Measurements from ENCODE around the gene EP400. TPM values are rescaled to one million over a fixed set of nuclear protein-coding genes. Genes with fewer than 3 reads are reported as not detected.

The EP400 gene
- total and polyA plus RNA-seq, 8 donors, result 33.5 to 49.9 (median 41.4) TPM

DNA sequence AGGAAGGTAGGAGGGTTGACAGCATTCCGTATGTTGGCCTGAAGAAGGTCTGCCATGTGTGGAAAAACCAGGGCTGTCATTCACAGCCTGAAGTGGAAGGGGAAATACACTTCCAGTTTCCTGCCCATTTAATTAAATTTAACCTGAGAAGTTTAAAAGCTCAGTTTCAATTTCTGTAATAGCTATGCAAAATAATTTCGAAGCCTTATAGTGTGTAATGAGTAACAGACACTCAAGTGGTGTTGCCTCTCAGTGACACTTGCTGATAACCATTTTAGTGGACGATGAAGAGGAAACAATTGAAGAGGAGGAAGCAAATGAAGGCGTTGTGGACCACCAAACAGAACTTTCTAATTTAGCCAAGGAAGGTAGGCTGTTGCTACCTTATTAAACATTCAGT, 44.8 kb downstream of the EP400 start:
- Histone ChIP-seq H3K27me3 (no peaks in the 10 kb centered on the region), H3K4me3 (no peak overlapping the region), H3K4me1 (no peaks in the 10 kb centered on the region), H3K27ac (no peak overlapping the region), H3K36me3 (peaks cover 0 to 85% of the 10 kb centered on the region in 2 donors), H3K9me3 (no peaks in the 10 kb centered on the region)
- no peak for TF ChIP-seq CTCF (IDR thresholded peaks at IDR 0.05)
- no peak for ATAC-seq
- DNase-seq, result no peak
- intact Hi-C loops (cut with DNase I), result no loop called here

DNA sequence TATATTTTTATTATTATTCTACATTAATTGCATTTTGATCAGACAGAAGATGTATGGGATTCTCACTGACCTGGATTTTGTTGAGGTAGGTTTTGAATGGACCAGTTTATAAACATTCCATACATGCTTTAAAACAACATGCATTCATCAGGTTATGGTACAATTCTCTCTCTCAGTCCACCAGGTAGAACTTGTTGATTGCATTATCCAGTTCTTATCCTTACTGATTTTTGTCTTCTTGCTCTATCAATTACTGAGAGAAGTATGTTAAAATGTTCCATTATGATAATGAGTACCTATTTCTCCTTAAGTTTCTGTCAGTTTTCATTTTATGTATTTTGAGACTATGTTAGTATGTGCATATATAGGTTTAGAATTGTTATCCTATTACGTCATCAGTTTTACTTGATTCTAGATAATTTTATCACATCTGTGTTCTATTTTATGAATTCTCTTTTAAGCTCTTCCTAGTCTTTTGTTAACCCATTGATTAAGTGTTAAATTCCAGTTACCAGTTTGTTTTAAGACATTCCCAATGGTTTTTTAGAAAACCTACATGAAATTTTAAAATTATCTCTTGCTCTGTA, 50.6 kb downstream of the EP400 start:
- ATAC-seq (no peak), DNase-seq (no peak)
- intact Hi-C loops (cut with DNase I), result no loop called here
- no peak overlapping the region for H3K4me3 ChIP-seq
- peaks cover 0 to 50% of the 10 kb centered on the region in 2 donors for H3K36me3 ChIP-seq
- H3K4me1 ChIP-seq, result no peaks in the 10 kb centered on the region
- TF ChIP-seq CTCF (IDR thresholded peaks at IDR 0.05), result no peak
- no peak overlapping the region for H3K27ac ChIP-seq
- H3K27me3 ChIP-seq, result no peaks in the 10 kb centered on the region
- H3K9me3 ChIP-seq, result no peaks in the 10 kb centered on the region

- intact Hi-C loops (cut with DNase I), result no loop called here
- no peaks in the 10 kb centered on the region for H3K27me3 ChIP-seq
- H3K4me1 ChIP-seq, result no peaks in the 10 kb centered on the region
- peaks cover 0 to 65% of the 10 kb centered on the region in 2 donors for H3K36me3 ChIP-seq
- TF ChIP-seq CTCF (IDR thresholded peaks at IDR 0.05), result no peak
- H3K9me3 ChIP-seq, result no peaks in the 10 kb centered on the region
- DNase-seq (no peak), ATAC-seq (no peak)
- no peak overlapping the region for H3K4me3 ChIP-seq
- no peak overlapping the region for H3K27ac ChIP-seq
These were observed 54.1 kb downstream of the EP400 start for GRCh38 chr12:132003846-132004245.

DNA sequence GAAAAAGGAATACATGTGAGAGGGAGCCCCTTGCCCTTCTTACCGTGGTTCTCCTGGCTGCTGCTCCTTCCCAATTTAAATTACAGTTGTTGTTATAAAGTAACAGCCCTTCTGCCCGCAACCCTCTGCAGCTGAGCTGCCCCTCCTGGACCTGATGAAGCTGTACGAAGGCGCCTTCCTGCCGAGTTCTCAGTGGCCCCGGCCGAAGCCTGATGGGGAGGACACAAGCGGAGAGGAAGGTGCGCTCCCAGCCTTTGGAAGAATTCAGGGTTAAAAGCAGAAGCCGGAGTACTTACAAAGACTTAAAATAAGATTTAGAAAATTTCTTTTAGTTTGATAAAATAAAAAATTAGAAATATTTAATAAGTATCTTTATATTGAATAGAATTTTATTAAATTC, 55.2 kb downstream of the EP400 start:
- Histone ChIP-seq H3K27ac (no peak overlapping the region), H3K36me3 (peaks cover 0 to 66% of the 10 kb centered on the region in 2 donors), H3K27me3 (no peaks in the 10 kb centered on the region), H3K4me3 (no peak overlapping the region), H3K4me1 (no peaks in the 10 kb centered on the region), H3K9me3 (no peaks in the 10 kb centered on the region)
- ATAC-seq, result no peak
- DNase-seq, result no peak
- no peak for TF ChIP-seq CTCF (IDR thresholded peaks at IDR 0.05)
- intact Hi-C loops (cut with DNase I), result no loop called here

DNA sequence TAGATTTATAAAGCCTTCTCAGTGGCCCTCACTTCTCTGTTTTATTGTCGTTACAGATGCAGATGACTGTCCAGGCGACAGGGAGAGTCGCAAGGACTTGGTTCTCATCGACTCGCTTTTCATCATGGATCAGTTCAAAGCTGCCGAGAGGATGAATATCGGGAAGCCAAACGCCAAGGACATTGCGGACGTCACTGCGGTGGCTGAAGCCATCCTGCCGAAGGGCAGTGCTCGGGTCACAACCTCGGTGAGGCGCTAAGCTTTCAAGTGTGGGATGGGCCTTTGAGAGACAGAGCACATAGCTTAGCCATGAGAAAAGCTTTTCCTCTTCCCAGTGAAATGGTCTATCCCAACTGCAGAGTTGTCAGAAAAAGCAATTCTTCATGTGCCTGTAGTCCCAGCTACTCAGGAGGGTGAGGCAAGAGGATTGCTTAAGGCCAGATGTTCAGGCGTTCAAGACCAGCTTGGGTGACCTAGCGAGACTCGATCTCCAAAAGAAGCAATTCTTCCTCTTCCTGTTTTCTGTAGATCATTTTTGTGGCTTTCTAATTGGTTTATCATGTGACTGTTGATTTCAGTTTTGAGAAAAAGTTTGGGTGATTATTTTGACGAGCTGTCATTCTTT, 56.4 kb downstream of the EP400 start:
- H3K4me1 ChIP-seq, result no peaks in the 10 kb centered on the region
- TF ChIP-seq CTCF (IDR thresholded peaks at IDR 0.05), result no peak
- no peak overlapping the region for H3K4me3 ChIP-seq
- intact Hi-C loops (cut with DNase I), result no loop called here
- H3K9me3 ChIP-seq, result no peaks in the 10 kb centered on the region
- no peaks in the 10 kb centered on the region for H3K27me3 ChIP-seq
- DNase-seq (no peak), ATAC-seq (no peak)
- no peak overlapping the region for H3K27ac ChIP-seq
- peaks cover 0 to 67% of the 10 kb centered on the region in 2 donors for H3K36me3 ChIP-seq
